ENCODE measurements around the gene DGKD. TPM values are rescaled to one million over a fixed set of nuclear protein-coding genes. Genes with fewer than 3 reads are reported as not detected.

DGKD gene
- total and polyA plus RNA-seq, 9 of the 15 experiments (the other 6 are each of a cell fraction or from before 2014, with no cell fraction given), result 0.52 to 29.5 (median 10.6) TPM

DNA sequence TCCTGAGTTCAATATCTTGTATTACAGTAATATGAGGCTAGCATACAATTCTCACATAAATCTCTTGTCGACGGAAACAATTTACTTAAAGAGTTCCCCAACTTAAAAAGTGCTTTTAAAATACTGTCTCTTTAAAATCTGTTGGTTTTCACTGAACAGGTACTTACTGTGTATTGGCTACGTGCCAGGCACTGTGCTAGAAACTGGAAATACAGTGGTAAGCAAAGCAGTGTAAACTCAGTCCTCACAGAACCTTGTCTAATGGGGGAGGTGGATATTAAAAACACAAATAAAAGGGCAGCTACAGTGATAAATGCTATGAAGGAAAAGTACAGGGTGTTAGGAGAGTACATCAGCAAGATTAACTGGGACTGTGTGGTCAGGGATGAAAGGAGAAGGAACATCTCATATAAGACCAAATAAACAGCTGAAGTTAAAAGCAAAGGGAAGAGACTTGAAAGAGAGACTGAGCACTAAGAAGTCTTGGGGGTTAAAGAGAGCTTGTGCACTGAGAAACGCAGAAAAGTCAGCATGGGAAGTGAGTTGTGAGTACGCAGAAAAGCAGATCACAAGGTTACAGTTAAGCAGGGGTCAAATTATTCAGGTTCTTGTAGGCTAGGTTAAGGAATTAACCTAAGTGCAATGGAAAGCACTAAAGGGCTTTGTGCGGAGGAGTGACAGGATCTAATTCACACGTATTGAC, 159.8 kb downstream of the DGKD start:
- H3K27ac ChIP-seq (ENCODE audit: extremely low read depth, low read depth, low read length), result no peak overlapping the region
- BruUV-seq (replicated peaks), result no TSS peak
- no peaks in the 10 kb centered on the region for H3K4me1 ChIP-seq (replicated peaks in 1 of 2; ENCODE audit: control insufficient read depth in 2 of 2, insufficient read depth in 2 of 2, low read length in 2 of 2)
- no peaks in the 10 kb centered on the region for H3K9me1 ChIP-seq (ENCODE audit: control insufficient read depth, insufficient read depth, low read length)
- CTCF ChIA-PET (ENCODE audit: low intra/inter-chr PET ratio), result no interaction called here
- H3K4me2 ChIP-seq (ENCODE audit: insufficient read depth, low read length), result no peak overlapping the region
- intact Hi-C loops (cut with micrococcal nuclease), result no loop called here
- peaks cover 5% of the 10 kb centered on the region; the same call in 2 of the 3 replicates for H3K36me3 ChIP-seq (ENCODE audit: control insufficient read depth, insufficient read depth, low read length)
- no peak overlapping the region for H3K9ac ChIP-seq (ENCODE audit: insufficient read depth in 1 of 2, low read depth in 2 of 2, low read length in 2 of 2)
- H3K4me3 ChIP-seq, result no peak overlapping the region
- no peak overlapping the region for H2AFZ ChIP-seq (ENCODE audit: low read depth, low read length)
- H3K79me2 ChIP-seq (ENCODE audit: control insufficient read depth, insufficient read depth, low read length), result no peaks in the 10 kb centered on the region
- H3K27me3 ChIP-seq (ENCODE audit: control insufficient read depth in 2 of 2, insufficient read depth in 2 of 2, low read length in 2 of 2), result no peaks in the 10 kb centered on the region
- 77% methylated on average over 7 of the region's 7 CpGs for WGBS (ENCODE audit: insufficient coverage, low coverage, missing lambda C conversion rate)
- ATAC-seq (no peak), FAIRE-seq (no peak), DNase-seq (ENCODE audit: extremely low read depth in 1 of 4, low spot score in 3 of 4) (no peak)
- no peaks in the 10 kb centered on the region for H3K9me3 ChIP-seq (replicated peaks; ENCODE audit: control insufficient read depth, insufficient read depth, low read depth, low read length)
- TF ChIP-seq NFIC (IDR thresholded peaks at IDR 0.05) (peak; percentile 82), TARDBP (IDR thresholded peaks at IDR 0.05) (no peak)
- TF ChIP-seq, protein P1, sequence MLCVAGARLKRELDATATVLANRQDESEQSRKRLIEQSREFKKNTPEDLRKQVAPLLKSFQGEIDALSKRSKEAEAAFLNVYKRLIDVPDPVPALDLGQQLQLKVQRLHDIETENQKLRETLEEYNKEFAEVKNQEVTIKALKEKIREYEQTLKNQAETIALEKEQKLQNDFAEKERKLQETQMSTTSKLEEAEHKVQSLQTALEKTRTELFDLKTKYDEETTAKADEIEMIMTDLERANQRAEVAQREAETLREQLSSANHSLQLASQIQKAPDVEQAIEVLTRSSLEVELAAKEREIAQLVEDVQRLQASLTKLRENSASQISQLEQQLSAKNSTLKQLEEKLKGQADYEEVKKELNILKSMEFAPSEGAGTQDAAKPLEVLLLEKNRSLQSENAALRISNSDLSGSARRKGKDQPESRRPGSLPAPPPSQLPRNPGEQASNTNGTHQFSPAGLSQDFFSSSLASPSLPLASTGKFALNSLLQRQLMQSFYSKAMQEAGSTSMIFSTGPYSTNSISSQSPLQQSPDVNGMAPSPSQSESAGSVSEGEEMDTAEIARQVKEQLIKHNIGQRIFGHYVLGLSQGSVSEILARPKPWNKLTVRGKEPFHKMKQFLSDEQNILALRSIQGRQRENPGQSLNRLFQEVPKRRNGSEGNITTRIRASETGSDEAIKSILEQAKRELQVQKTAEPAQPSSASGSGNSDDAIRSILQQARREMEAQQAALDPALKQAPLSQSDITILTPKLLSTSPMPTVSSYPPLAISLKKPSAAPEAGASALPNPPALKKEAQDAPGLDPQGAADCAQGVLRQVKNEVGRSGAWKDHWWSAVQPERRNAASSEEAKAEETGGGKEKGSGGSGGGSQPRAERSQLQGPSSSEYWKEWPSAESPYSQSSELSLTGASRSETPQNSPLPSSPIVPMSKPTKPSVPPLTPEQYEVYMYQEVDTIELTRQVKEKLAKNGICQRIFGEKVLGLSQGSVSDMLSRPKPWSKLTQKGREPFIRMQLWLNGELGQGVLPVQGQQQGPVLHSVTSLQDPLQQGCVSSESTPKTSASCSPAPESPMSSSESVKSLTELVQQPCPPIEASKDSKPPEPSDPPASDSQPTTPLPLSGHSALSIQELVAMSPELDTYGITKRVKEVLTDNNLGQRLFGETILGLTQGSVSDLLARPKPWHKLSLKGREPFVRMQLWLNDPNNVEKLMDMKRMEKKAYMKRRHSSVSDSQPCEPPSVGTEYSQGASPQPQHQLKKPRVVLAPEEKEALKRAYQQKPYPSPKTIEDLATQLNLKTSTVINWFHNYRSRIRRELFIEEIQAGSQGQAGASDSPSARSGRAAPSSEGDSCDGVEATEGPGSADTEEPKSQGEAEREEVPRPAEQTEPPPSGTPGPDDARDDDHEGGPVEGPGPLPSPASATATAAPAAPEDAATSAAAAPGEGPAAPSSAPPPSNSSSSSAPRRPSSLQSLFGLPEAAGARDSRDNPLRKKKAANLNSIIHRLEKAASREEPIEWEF (CRISPR knock-in tag; IDR thresholded peaks at IDR 0.05), result no peak
- POLR2A ChIA-PET, result no interaction called here
- in situ Hi-C loops (cut with MboI), result no loop called here
- no peaks in the 10 kb centered on the region for H4K20me1 ChIP-seq (replicated peaks; ENCODE audit: control insufficient read depth, insufficient read depth, low read length)
